Adrenal gland (tissue), 12 donors: Measurements from ENCODE around the gene COX10. TPM values are rescaled to one million over a fixed set of nuclear protein-coding genes. Genes with fewer than 3 reads are reported as not detected.

Experiments used
- DNase-seq, 7 donors: peaks; one replicate each; pipeline ENCODE4 v3.0.0-alpha.2; 2019 to 2020
- H3K27ac ChIP-seq, 5 donors: fragments of 200-600 bp; sonication (generic) in 4 of 5; 1 replicate in 3 of 5; 2 replicates in 2 of 5; pipeline versions ENCODE4 v1.5.1 to v1.8.0; 2016 to 2020; ENCODE audit warnings: mild to moderate bottlenecking in 1 of 5
- H3K27me3 ChIP-seq: fragments of 200-600 bp; 2 replicates; pipeline ENCODE4 v1.8.0; 2021
- H3K36me3 ChIP-seq, 2 donors: fragments of 200-600 bp; replicated peaks in 1 of 2; 1 replicate in 1 of 2; 2 replicates in 1 of 2; pipeline versions ENCODE4 v1.5.1 to v1.8.0; 2018 to 2022
- H3K4me1 ChIP-seq, 2 donors: fragments of 200-600 bp; replicated peaks in 1 of 2; 1 replicate in 1 of 2; 2 replicates in 1 of 2; pipeline versions ENCODE4 v1.5.1 to v1.8.0; 2018 to 2021
- H3K4me3 ChIP-seq, 4 donors: fragments of 200-600 bp; sonication (generic) in 3 of 4; one replicate each; pipeline ENCODE4 v1.5.1; 2016 to 2018
- H3K9me3 ChIP-seq, 3 donors: fragments of 200-600 bp; sonication (generic) in 1 of 3; replicated peaks in 1 of 3; 1 replicate in 2 of 3; 2 replicates in 1 of 3; pipeline versions ENCODE4 v1.5.1 to v1.8.0; 2016 to 2021
- POLR2A ChIP-seq, 2 donors: fragments of 450-650 bp; IDR thresholded peaks; one replicate each; pipeline ENCODE4 v1.6.1; 2017; ENCODE audit warnings: antibody characterized with exemption in 2 of 2, mild to moderate bottlenecking in 2 of 2, moderate library complexity in 1 of 2
- WGBS, 4 donors: extraction: QIAGEN DNeasy Blood & Tissue Kit in 2 of 4; methylation state at CpG; one replicate each; pipeline versions ENCODE4 v1.1.5 to v1.1.7; 2013 to 2017; 5-methylcytosine and 5-hydroxymethylcytosine counted together
- intact Hi-C, 2 donors: fragments of 100-400 bp; cut with DNase I; formaldehyde crosslinking; loops; one replicate each; pipeline versions ENCODE4 v1.14.1 to v1.15.0; 2022 to 2023
- polyA plus RNA-seq, 3 donors: library from polyadenylated mRNA; stranded (reverse); fragments of 200-250 nt in 2 of 3; fragments of 350-450 nt in 1 of 3; fragmentation: Illumina TruSeq in 1 of 3; extraction: RNeasy Lipid Tissue Mini Kit (QIAGEN cat#74804) in 1 of 3; gene quantifications; one replicate each; pipeline ENCODE4 v1.2.3, GENCODE V29; 2013 to 2014
- total RNA-seq, 9 donors: library from RNA; depleted of rRNA in 4 of 9; stranded (reverse); fragments of >200 nt in 4 of 9; fragments of 120-200 nt in 1 of 9; fragmentation: NEBNext Ultra II Directional in 1 of 9; extraction: Animal tissue kit (Norgen Biotek cat#: 25700) in 1 of 9; gene quantifications; one replicate each; pipeline versions ENCODE4 v1.1.0 to v1.2.4, GENCODE V29; 2013 to 2023
- TF ChIP-seq, protein P1 (sequence below), 6 experiments: fragments of 450-650 bp in 4 of 6; fragments of 200-600 bp in 2 of 6; sonication (generic) in 1 of 6; IDR thresholded peaks; 1 replicate in 5 of 6; 2 replicates in 1 of 6; pipeline versions ENCODE4 v1.5.1 to v1.8.0; 2016 to 2021; ENCODE audit warnings: antibody characterized with exemption in 6 of 6, mild to moderate bottlenecking in 2 of 6, moderate library complexity in 1 of 6
- donor health status: healthy with polysubstance abuse.
- donor health status: Bipolar disorder and iron deficiency.
- donor health status: DM: yes; HTN: yes; CAD: no.
- donor health status: DM: no; HTN: no; CAD: no.
- donor health status: DM: no; HTN: no; CAD: no.
- donor health status: DM: yes; HTN: yes; CAD: no.

Gene COX10
- total and polyA plus RNA-seq, 12 donors, result 6.8 to 33.9 (median 14.7) TPM

DNA sequence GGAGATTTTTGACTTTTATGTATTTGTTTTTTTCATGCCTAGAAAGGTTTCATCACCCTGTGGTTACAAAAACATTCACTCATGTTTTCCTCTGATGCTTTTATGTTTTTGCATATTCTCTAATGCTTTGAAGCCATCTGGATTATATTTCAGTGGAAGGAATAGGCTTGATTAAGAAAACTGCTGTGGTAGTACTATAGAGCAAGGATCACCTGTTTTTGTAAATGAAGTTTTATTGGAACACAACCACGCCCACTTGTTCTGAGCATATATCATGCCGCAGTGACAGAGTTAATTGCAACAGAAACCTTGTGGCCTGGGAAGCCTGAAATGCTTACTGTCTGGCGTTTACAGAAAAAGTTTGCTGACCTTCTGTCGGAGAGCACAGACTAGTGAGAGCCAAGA is 11.5 kb downstream of the COX10 start:
- Histone ChIP-seq H3K4me1 (peaks cover 0 to 12% of the 10 kb centered on the region in 2 donors), H3K36me3 (peaks cover 0 to 6% of the 10 kb centered on the region in 2 donors), H3K4me3 (no peak overlapping the region), H3K9me3 (no peaks in the 10 kb centered on the region), H3K27me3 (no peaks in the 10 kb centered on the region), H3K27ac (peak overlapping the region in 3 of 5 donors; percentile 0 to 35 (median 15))
- TF ChIP-seq, protein P1, sequence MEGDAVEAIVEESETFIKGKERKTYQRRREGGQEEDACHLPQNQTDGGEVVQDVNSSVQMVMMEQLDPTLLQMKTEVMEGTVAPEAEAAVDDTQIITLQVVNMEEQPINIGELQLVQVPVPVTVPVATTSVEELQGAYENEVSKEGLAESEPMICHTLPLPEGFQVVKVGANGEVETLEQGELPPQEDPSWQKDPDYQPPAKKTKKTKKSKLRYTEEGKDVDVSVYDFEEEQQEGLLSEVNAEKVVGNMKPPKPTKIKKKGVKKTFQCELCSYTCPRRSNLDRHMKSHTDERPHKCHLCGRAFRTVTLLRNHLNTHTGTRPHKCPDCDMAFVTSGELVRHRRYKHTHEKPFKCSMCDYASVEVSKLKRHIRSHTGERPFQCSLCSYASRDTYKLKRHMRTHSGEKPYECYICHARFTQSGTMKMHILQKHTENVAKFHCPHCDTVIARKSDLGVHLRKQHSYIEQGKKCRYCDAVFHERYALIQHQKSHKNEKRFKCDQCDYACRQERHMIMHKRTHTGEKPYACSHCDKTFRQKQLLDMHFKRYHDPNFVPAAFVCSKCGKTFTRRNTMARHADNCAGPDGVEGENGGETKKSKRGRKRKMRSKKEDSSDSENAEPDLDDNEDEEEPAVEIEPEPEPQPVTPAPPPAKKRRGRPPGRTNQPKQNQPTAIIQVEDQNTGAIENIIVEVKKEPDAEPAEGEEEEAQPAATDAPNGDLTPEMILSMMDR (IDR thresholded peaks at IDR 0.05), result no peak
- no peak for TF ChIP-seq POLR2A (IDR thresholded peaks at IDR 0.05)
- intact Hi-C loops, result no loop called here
- DNase-seq, result peak in 2 of 7 donors; percentile 13 to 37
- 51 to 77% (median 63%) methylated on average over 4 of the region's 4 CpGs for WGBS, 4 donors

DNA sequence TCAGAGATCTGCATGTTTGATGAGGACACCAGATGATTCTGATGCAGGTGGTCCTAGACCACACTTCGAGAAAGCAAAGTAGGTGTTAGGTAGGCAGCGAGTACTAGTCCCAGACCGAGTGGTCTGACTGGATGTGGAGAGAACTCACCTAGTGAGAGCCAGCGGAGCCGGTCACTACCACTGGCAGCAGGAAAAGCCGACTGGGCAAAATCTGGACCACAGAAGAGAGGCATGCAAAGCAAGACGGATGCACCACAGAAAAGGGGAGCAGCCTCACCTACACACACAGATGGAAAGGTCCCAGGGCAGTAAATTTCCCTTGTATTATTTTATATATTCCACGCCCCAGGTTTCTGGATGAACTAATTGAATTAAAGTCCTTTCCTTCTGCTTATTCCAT is 13.5 kb downstream of the COX10 start:
- DNase-seq, result no peak
- 95 to 98% (median 95%) methylated on average over 8 of the region's 8 CpGs for WGBS, 4 donors
- TF ChIP-seq, protein P1 (IDR thresholded peaks at IDR 0.05), result no peak
- no peak for TF ChIP-seq POLR2A (IDR thresholded peaks at IDR 0.05)

DNA sequence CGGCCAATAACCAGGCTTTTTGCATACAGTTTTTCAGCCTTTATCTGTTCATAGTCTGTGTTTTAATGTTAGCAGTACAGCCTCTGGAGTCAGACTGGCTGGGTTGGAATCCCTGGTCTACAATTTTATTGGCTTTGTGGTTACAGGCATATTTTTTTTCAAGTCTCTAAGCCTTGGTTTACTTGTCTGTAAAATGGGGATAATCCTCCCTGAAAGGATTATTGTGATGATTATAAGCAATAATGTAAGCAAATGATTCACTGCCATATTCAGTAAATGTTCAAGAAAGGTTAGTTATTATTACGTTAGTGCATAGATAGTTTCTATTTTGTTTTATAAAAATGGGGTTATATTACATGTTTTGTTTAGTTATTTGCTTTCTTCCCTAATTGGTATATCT is 15.7 kb downstream of the COX10 start:
- intact Hi-C loops, result no loop called here
- Histone ChIP-seq H3K27me3 (no peaks in the 10 kb centered on the region), H3K27ac (no peak overlapping the region), H3K9me3 (no peaks in the 10 kb centered on the region), H3K36me3 (no peaks in the 10 kb centered on the region), H3K4me1 (peaks cover 0 to 12% of the 10 kb centered on the region in 2 donors), H3K4me3 (no peak overlapping the region)
- DNase-seq, result no peak
- no peak for TF ChIP-seq POLR2A (IDR thresholded peaks at IDR 0.05)
- TF ChIP-seq, protein P1 (IDR thresholded peaks at IDR 0.05), result no peak
- WGBS, 4 donors, result 89 to 100% (median 97%) methylated on average over 2 of the region's 2 CpGs

More for the DNA sequence above, 13.5 kb downstream of the COX10 start:
- Histone ChIP-seq H3K27ac (no peak overlapping the region), H3K4me1 (peaks cover 0 to 12% of the 10 kb centered on the region in 2 donors), H3K9me3 (no peaks in the 10 kb centered on the region), H3K36me3 (no peaks in the 10 kb centered on the region), H3K4me3 (no peak overlapping the region), H3K27me3 (no peaks in the 10 kb centered on the region)
- intact Hi-C loops, result no loop called here

DNA sequence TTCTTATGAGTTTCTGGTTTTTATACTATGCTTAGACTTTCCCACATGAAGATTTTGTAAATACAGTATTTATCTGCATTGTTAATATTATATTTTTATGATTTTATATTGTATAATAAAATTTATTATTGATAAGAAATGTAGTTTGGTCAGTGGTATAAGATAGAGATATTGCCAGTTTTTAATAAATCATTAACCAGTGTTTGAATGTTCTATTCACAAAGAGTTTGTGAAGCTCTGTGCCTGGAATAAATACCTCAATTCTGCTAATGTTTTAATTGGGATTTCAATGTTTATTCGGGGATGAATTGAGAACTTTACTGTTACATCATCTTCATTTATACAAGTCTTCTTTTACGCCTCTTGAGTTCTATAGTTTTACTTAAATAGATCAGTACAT is 16.9 kb downstream of the COX10 start:
- Histone ChIP-seq H3K27ac (no peak overlapping the region), H3K4me3 (no peak overlapping the region), H3K27me3 (no peaks in the 10 kb centered on the region), H3K36me3 (no peaks in the 10 kb centered on the region), H3K9me3 (no peaks in the 10 kb centered on the region), H3K4me1 (peaks cover 0 to 18% of the 10 kb centered on the region in 2 donors)
- TF ChIP-seq POLR2A (IDR thresholded peaks at IDR 0.05), result no peak
- TF ChIP-seq, protein P1 (IDR thresholded peaks at IDR 0.05), result no peak
- 93 to 98% (median 94%) methylated on average over 2 of the region's 2 CpGs for WGBS, 4 donors
- DNase-seq, result no peak
- intact Hi-C loops, result no loop called here
